GM12892 (cell line): Measurements from ENCODE around the gene ISOC2.

Experiments used
- POLR2A ChIP-seq: IDR thresholded peaks from 2 replicates; pipeline ENCODE4 v1.6.1; 2011; ENCODE audit warnings: low read depth, low read length, control low read depth
- POLR2AphosphoS5 ChIP-seq: IDR thresholded peaks from 2 replicates; pipeline ENCODE4 v1.6.1; 2011; ENCODE audit warnings: low read depth, low read length, control low read depth
- TAF1 ChIP-seq: IDR thresholded peaks from 2 replicates; pipeline ENCODE4 v1.6.1; 2011; ENCODE audit warnings: low read depth, mild to moderate bottlenecking, control low read depth, low read length, borderline replicate concordance

GRCh38 chr19:55406091-55406825 lies 55.2 kb downstream of the ISOC2 start:
- TF ChIP-seq POLR2A (no peak), TAF1 (no peak), POLR2AphosphoS5 (no peak)
